OCI-LY7 (cell line): Measurements from ENCODE around the gene THRA. TPM values are rescaled to one million over a fixed set of nuclear protein-coding genes. Genes with fewer than 3 reads are reported as not detected.

Experiments
- BruUV-seq: library from RNA; stranded (reverse); fragments of 400-500 nt; replicated peaks from 2 replicates; lab custom pipeline; 2021; lab: Mats Ljungman, UMichigan
- CTCF ChIA-PET: fragments of 300-600 bp; sonication (Branson Sonifier 250); formaldehyde crosslinking; loops from one replicate; lab custom pipeline; 2022; ENCODE audit warnings: antibody characterized with exemption; ENCODE audit not compliant: unreplicated experiment; lab: Charles Lee
- POLR2A ChIA-PET: fragments of 300-600 bp; sonication (Branson Sonifier 250); formaldehyde crosslinking; loops from one replicate; lab custom pipeline; 2022; ENCODE audit warnings: antibody characterized with exemption; lab: Charles Lee
- DNase-seq: peaks from one replicate; pipeline ENCODE4 v3.0.0-alpha.2; 2015; ENCODE audit warnings: low spot score
- H2AFZ ChIP-seq: fragments of 200-600 bp; sonication (generic), shearing (Covaris generic); 2 replicates; pipeline ENCODE4 v1.6.1; 2014; ENCODE audit warnings: mild to moderate bottlenecking, antibody characterized with exemption, low read length, moderate library complexity
- H3K27ac ChIP-seq: fragments of 200-600 bp; sonication (generic); 2 replicates; pipeline ENCODE4 v1.5.1; 2014; ENCODE audit warnings: mixed run types, low read depth, mild to moderate bottlenecking, moderate library complexity, low read length, inconsistent platforms; ENCODE audit not compliant: poor library complexity, severe bottlenecking
- H3K36me3 ChIP-seq: fragments of 200-600 bp; sonication (generic); 2 replicates; pipeline ENCODE4 v1.6.1; 2014; ENCODE audit warnings: mild to moderate bottlenecking, antibody characterized with exemption, low read length, moderate library complexity, mixed read lengths; ENCODE audit not compliant: insufficient read depth
- H3K4me1 ChIP-seq: fragments of 200-600 bp; sonication (generic); 2 replicates; pipeline ENCODE4 v1.5.1; 2014; ENCODE audit warnings: mild to moderate bottlenecking, low read length; ENCODE audit not compliant: insufficient read depth, poor library complexity, severe bottlenecking
- H3K4me2 ChIP-seq: fragments of 200-600 bp; sonication (generic); 2 replicates; pipeline ENCODE4 v1.6.1; 2014; ENCODE audit warnings: mild to moderate bottlenecking, low read length
- H3K4me3 ChIP-seq: fragments of 200-600 bp; sonication (generic); 2 replicates; pipeline ENCODE4 v1.5.1; 2014; ENCODE audit warnings: mild to moderate bottlenecking, low read depth, low read length; ENCODE audit not compliant: poor library complexity, severe bottlenecking
- H3K79me2 ChIP-seq: fragments of 200-600 bp; sonication (generic); 2 replicates; pipeline ENCODE4 v1.6.1; 2016; ENCODE audit warnings: low read depth, mild to moderate bottlenecking, low read length, moderate library complexity, mixed read lengths; ENCODE audit not compliant: insufficient read depth
- H3K9me2 ChIP-seq: fragments of 200-600 bp; sonication (generic); 2 replicates; pipeline ENCODE4 v1.6.1; 2016; ENCODE audit warnings: mild to moderate bottlenecking, low read length, mixed read lengths; ENCODE audit not compliant: insufficient read depth
- H3K9me3 ChIP-seq: fragments of 200-600 bp; sonication (generic); 2 replicates; pipeline ENCODE4 v1.6.1; 2014; ENCODE audit warnings: mild to moderate bottlenecking, mixed run types, low read length, mixed read lengths
- H4K20me1 ChIP-seq: fragments of 200-600 bp; sonication (generic); 2 replicates; pipeline ENCODE4 v1.6.1; 2014; ENCODE audit warnings: mild to moderate bottlenecking, antibody characterized with exemption, low read length, moderate library complexity, mixed read lengths; ENCODE audit not compliant: insufficient read depth
- EZH2phosphoT487 ChIP-seq: fragments of 200-600 bp; sonication (generic); IDR thresholded peaks from 2 replicates; pipeline ENCODE4 v1.6.1; 2018; ENCODE audit warnings: low read depth, borderline replicate concordance, mild to moderate bottlenecking, mixed run types, antibody characterized with exemption, low read length, moderate library complexity, mixed read lengths
- intact Hi-C: fragments of 100-400 bp; cut with micrococcal nuclease; formaldehyde crosslinking; loops from one replicate; pipeline ENCODE4 v1.10.0; 2022; ENCODE audit not compliant: unreplicated experiment
- total RNA-seq, 2 experiments: library from RNA; depleted of rRNA in 1 of 2; stranded (reverse); fragments of >200 nt in 1 of 2; shearing (Covaris generic) in 1 of 2; gene quantifications; 2 replicates each; pipeline ENCODE4 v1.2.3, GENCODE V29; 2014 to 2022
- TF ChIP-seq, protein P1 (sequence below): fragments of 200-600 bp; sonication (generic); conservative IDR thresholded peaks from 2 replicates; pipeline ENCODE4 v1.5.1; 2014; ENCODE audit warnings: mild to moderate bottlenecking, antibody characterized with exemption, low read length, moderate library complexity, mixed read lengths

THRA gene
- total RNA-seq, 2 experiments from 2014 or later: 3.9 to 9.3 TPM

DNA sequence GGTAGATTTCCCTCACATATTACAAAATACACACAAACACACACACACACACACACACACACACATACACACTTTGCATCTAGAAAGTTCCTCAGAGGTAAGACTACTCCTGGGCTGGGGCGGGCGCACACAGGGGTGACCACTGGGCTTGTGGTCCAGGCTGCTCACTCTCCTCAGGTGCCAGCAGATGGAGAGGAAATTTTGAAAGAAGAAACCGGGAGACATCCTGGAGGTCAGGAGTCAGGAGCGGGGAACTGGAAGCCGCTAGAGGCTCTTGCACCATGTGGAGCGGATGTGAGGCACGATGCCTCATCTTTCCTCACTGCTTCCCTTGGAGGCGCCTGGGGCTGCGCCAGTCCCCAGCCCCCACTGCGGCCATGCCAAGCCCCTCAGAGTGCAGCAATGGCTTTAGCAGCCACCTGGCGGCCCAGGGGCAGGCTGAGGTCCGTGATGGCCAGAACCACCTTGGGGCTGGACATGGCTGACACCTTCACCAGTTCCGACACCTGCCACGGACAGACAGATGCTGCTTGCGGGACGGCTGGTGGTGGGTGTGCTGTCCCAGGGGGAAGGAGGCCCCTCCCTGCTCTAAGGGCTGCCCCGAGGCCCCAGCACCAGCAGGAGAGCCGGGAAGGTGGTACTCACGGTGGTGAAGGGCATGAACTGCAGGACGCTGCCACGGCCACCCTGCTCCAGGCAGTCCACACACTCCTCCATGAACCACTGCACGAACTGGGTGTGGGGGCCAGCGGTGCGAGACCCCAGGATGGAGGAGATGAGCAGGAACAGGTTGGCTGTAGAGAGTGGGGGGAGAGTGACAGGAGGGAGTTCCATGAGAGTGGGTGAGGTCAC is 43.4 kb upstream of the THRA start:
- BruUV-seq: TSS peak; percentile 71
- Histone ChIP-seq H3K4me3 (no peak overlapping the region), H3K79me2 (no peaks in the 10 kb centered on the region), H3K36me3 (peaks cover 35% of the 10 kb centered on the region), H3K4me2 (no peak overlapping the region), H3K4me1 (no peaks in the 10 kb centered on the region), H2AFZ (no peak overlapping the region), H3K9me3 (no peaks in the 10 kb centered on the region), H4K20me1 (no peaks in the 10 kb centered on the region), H3K27ac (no peak overlapping the region), H3K9me2 (no peaks in the 10 kb centered on the region)
- DNase-seq: no peak
- CTCF ChIA-PET: no interaction called here
- TF ChIP-seq, protein P1, sequence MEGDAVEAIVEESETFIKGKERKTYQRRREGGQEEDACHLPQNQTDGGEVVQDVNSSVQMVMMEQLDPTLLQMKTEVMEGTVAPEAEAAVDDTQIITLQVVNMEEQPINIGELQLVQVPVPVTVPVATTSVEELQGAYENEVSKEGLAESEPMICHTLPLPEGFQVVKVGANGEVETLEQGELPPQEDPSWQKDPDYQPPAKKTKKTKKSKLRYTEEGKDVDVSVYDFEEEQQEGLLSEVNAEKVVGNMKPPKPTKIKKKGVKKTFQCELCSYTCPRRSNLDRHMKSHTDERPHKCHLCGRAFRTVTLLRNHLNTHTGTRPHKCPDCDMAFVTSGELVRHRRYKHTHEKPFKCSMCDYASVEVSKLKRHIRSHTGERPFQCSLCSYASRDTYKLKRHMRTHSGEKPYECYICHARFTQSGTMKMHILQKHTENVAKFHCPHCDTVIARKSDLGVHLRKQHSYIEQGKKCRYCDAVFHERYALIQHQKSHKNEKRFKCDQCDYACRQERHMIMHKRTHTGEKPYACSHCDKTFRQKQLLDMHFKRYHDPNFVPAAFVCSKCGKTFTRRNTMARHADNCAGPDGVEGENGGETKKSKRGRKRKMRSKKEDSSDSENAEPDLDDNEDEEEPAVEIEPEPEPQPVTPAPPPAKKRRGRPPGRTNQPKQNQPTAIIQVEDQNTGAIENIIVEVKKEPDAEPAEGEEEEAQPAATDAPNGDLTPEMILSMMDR: no peak
- TF ChIP-seq EZH2phosphoT487: no peak
- POLR2A ChIA-PET: interaction anchor here (1.0 kb wide), 1 partner anchor 42 kb away, joined by 3 read pairs; no protein-coding TSS in a partner anchor
- intact Hi-C loops: no loop called here

DNA sequence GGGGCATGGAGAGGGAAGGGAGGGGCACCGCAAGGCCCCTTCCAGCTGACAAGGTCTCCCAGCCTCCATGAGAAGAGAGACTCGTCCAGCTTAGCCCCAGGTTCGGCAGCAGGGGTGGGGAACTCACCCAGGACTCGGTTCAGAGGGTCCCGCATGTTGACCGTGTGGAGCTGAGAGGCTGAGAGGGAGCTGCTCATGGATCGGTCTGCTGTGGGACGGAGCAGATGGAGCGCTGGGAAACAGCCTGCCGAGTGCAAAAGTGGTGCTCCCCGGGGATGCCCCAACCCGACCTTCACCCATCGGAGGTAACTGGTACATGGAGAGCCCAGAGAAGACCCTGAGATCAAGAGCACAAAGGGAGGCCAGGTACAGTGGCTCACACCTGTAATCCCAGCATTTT is 42.6 kb upstream of the THRA start:
- H3K27ac ChIP-seq: no peak overlapping the region
- H3K9me3 ChIP-seq: no peaks in the 10 kb centered on the region
- TF ChIP-seq EZH2phosphoT487: no peak
- TF ChIP-seq, protein P1: no peak
- H2AFZ ChIP-seq: no peak overlapping the region
- no peak overlapping the region for H3K4me2 ChIP-seq
- no peak overlapping the region for H3K4me3 ChIP-seq
- no peaks in the 10 kb centered on the region for H3K4me1 ChIP-seq
- ChIA-PET POLR2A (no interaction called here), CTCF (no interaction called here)
- peaks cover 38% of the 10 kb centered on the region for H3K36me3 ChIP-seq
- no peak for DNase-seq
- no peaks in the 10 kb centered on the region for H3K79me2 ChIP-seq
- BruUV-seq: no TSS peak
- intact Hi-C loops: no loop called here
- H3K9me2 ChIP-seq: no peaks in the 10 kb centered on the region
- H4K20me1 ChIP-seq: no peaks in the 10 kb centered on the region

DNA sequence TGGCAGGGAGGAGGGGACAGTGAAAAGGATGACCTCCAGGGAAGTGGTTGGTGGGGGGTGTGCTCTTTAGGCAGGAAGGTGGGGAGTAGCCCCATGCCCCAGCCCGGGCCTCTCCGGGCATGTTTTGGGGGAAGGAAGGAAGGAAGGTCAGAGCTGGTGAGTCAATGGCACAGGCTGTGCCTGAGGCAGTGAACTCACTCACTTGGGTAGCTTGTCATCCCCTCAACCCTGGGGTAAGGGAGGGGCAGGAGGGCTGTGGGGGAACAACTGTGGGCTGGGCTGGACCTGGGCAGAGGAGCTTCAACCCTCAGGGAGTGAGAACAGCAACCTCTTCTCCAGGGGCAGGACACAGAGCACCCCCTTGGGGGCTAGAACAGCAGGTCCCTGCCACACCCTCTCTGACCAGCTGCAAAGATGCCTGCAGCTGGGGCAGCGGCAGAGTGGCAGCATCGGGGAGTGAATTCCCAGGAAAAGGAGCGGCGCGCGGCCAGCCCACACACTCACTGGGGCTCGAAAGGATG is 41.3 kb upstream of the THRA start:
- Histone ChIP-seq H2AFZ (no peak overlapping the region), H3K9me2 (no peaks in the 10 kb centered on the region), H3K9me3 (no peaks in the 10 kb centered on the region), H3K79me2 (no peaks in the 10 kb centered on the region), H3K4me1 (no peaks in the 10 kb centered on the region), H3K4me3 (no peak overlapping the region), H3K36me3 (peaks cover 52% of the 10 kb centered on the region), H4K20me1 (no peaks in the 10 kb centered on the region), H3K27ac (no peak overlapping the region), H3K4me2 (no peak overlapping the region)
- ChIA-PET POLR2A (no interaction called here), CTCF (interaction anchor here (0.6 kb wide), 1 partner anchor 16 kb away, joined by 4 read pairs; no protein-coding TSS in a partner anchor)
- DNase-seq: no peak
- BruUV-seq: no TSS peak
- TF ChIP-seq, protein P1: no peak
- TF ChIP-seq EZH2phosphoT487: no peak
- intact Hi-C loops: no loop called here
